ENCODE results near the gene MCC.

- no peak for TF ChIP-seq EZH2 (IDR thresholded peaks at IDR 0.05; ENCODE audit: borderline replicate concordance)
- TF ChIP-seq, protein P1, sequence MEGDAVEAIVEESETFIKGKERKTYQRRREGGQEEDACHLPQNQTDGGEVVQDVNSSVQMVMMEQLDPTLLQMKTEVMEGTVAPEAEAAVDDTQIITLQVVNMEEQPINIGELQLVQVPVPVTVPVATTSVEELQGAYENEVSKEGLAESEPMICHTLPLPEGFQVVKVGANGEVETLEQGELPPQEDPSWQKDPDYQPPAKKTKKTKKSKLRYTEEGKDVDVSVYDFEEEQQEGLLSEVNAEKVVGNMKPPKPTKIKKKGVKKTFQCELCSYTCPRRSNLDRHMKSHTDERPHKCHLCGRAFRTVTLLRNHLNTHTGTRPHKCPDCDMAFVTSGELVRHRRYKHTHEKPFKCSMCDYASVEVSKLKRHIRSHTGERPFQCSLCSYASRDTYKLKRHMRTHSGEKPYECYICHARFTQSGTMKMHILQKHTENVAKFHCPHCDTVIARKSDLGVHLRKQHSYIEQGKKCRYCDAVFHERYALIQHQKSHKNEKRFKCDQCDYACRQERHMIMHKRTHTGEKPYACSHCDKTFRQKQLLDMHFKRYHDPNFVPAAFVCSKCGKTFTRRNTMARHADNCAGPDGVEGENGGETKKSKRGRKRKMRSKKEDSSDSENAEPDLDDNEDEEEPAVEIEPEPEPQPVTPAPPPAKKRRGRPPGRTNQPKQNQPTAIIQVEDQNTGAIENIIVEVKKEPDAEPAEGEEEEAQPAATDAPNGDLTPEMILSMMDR (IDR thresholded peaks at IDR 0.05; ENCODE audit: poor library complexity), result no peak
Measured at GRCh38 chr5:113255579-113256386, 232.5 kb downstream of the MCC start.

All from hepatocyte (in vitro differentiated cells).